Ishikawa (cell line): Measurements from ENCODE around the gene CEP131.

Experiments used
- CEBPB ChIP-seq: IDR thresholded peaks from 2 replicates; pipeline ENCODE4 v1.6.1; 2012
- CREB1 ChIP-seq: IDR thresholded peaks from 2 replicates; pipeline ENCODE4 v1.6.1; 2012; ENCODE audit warnings: low read depth
- EP300 ChIP-seq: IDR thresholded peaks from 2 replicates; pipeline ENCODE4 v1.6.1; 2012; ENCODE audit warnings: borderline replicate concordance
- FOXM1 ChIP-seq: IDR thresholded peaks from 2 replicates; pipeline ENCODE4 v1.6.1; 2012; ENCODE audit warnings: low read depth, borderline replicate concordance
- NFIC ChIP-seq: IDR thresholded peaks from 2 replicates; pipeline ENCODE4 v1.6.1; 2012
- RAD21 ChIP-seq: IDR thresholded peaks from 2 replicates; pipeline ENCODE4 v1.6.1; 2012; ENCODE audit warnings: low read depth
- TAF1 ChIP-seq: IDR thresholded peaks from 2 replicates; pipeline ENCODE4 v1.6.1; 2012; ENCODE audit warnings: low read depth, mild to moderate bottlenecking
- TCF12 ChIP-seq: IDR thresholded peaks from 2 replicates; pipeline ENCODE4 v1.6.1; 2012; ENCODE audit warnings: low read depth
- TEAD4 ChIP-seq: IDR thresholded peaks from 2 replicates; pipeline ENCODE4 v1.6.1; 2012
- YY1 ChIP-seq: IDR thresholded peaks from 2 replicates; pipeline ENCODE4 v1.6.1; 2012; ENCODE audit warnings: low read depth
- ZBTB7A ChIP-seq: IDR thresholded peaks from 2 replicates; pipeline ENCODE4 v1.6.1; 2012; ENCODE audit warnings: low read depth
- TF ChIP-seq, protein P1 (sequence below): IDR thresholded peaks from 2 replicates; pipeline ENCODE4 v1.6.1; 2012; ENCODE audit warnings: low read depth, mild to moderate bottlenecking
- TF ChIP-seq, protein P2 (sequence below): IDR thresholded peaks from 2 replicates; pipeline ENCODE4 v1.6.1; 2012
- TF ChIP-seq, protein P3 (sequence below): IDR thresholded peaks from 2 replicates; pipeline ENCODE4 v1.6.1; 2012

DNA sequence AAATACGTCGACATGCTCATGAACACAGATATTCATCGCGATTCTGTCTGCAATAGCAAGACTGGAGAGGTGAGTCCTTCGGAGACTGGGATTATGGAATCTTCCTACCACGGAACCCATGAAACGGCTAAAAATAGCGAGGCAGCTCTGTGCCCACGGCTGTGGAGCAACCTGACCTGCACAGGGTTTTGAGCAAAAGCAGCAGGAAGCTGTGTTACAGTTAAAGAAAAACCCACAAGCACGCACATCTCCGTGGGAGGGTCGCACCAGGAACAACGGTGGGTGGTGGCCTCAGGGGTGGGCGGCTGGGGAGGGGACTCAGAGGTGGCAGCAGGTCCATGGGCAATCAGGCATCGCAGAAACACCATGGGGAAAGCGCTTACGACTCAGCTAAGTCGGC, 47.5 kb upstream of the CEP131 start:
- TF ChIP-seq RAD21 (no peak), EP300 (no peak), TCF12 (no peak), TEAD4 (no peak), YY1 (no peak), ZBTB7A (no peak), NFIC (no peak), FOXM1 (no peak), TAF1 (no peak), CREB1 (no peak), CEBPB (no peak)
- TF ChIP-seq, protein P1, sequence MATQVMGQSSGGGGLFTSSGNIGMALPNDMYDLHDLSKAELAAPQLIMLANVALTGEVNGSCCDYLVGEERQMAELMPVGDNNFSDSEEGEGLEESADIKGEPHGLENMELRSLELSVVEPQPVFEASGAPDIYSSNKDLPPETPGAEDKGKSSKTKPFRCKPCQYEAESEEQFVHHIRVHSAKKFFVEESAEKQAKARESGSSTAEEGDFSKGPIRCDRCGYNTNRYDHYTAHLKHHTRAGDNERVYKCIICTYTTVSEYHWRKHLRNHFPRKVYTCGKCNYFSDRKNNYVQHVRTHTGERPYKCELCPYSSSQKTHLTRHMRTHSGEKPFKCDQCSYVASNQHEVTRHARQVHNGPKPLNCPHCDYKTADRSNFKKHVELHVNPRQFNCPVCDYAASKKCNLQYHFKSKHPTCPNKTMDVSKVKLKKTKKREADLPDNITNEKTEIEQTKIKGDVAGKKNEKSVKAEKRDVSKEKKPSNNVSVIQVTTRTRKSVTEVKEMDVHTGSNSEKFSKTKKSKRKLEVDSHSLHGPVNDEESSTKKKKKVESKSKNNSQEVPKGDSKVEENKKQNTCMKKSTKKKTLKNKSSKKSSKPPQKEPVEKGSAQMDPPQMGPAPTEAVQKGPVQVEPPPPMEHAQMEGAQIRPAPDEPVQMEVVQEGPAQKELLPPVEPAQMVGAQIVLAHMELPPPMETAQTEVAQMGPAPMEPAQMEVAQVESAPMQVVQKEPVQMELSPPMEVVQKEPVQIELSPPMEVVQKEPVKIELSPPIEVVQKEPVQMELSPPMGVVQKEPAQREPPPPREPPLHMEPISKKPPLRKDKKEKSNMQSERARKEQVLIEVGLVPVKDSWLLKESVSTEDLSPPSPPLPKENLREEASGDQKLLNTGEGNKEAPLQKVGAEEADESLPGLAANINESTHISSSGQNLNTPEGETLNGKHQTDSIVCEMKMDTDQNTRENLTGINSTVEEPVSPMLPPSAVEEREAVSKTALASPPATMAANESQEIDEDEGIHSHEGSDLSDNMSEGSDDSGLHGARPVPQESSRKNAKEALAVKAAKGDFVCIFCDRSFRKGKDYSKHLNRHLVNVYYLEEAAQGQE, result no peak
- TF ChIP-seq, protein P2, sequence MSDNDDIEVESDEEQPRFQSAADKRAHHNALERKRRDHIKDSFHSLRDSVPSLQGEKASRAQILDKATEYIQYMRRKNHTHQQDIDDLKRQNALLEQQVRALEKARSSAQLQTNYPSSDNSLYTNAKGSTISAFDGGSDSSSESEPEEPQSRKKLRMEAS, result no peak
- TF ChIP-seq, protein P3, sequence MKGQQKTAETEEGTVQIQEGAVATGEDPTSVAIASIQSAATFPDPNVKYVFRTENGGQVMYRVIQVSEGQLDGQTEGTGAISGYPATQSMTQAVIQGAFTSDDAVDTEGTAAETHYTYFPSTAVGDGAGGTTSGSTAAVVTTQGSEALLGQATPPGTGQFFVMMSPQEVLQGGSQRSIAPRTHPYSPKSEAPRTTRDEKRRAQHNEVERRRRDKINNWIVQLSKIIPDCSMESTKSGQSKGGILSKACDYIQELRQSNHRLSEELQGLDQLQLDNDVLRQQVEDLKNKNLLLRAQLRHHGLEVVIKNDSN, result no peak
